Transverse colon (tissue), 4 donors: ENCODE data around the gene SLIT1. TPM values are rescaled to one million over a fixed set of nuclear protein-coding genes. Genes with fewer than 3 reads are reported as not detected.

Source experiments
- DNase-seq: peaks from one replicate; pipeline ENCODE4 v3.0.0-alpha.2; 2019
- H3K27ac ChIP-seq, 4 donors: fragments of 200-600 bp; sonication (generic); 2 replicates each; pipeline ENCODE4 v1.5.1; 2016 to 2018; ENCODE audit warnings: inconsistent platforms in 4 of 4
- H3K27me3 ChIP-seq: fragments of 200-600 bp; sonication (generic); 2 replicates; pipeline ENCODE4 v1.5.1; 2017; ENCODE audit warnings: inconsistent platforms
- H3K36me3 ChIP-seq, 4 donors: fragments of 200-600 bp; sonication (generic); 2 replicates each; pipeline ENCODE4 v1.5.1; 2017 to 2019; ENCODE audit warnings: inconsistent platforms in 4 of 4
- H3K4me1 ChIP-seq, 4 donors: fragments of 200-600 bp; sonication (generic); 2 replicates each; pipeline ENCODE4 v1.5.1; 2017 to 2020; ENCODE audit warnings: inconsistent platforms in 4 of 4
- H3K4me3 ChIP-seq, 4 donors: fragments of 200-600 bp; sonication (generic); 1 replicate in 1 of 4; 2 replicates in 3 of 4; pipeline versions ENCODE4 v1.5.1 to v1.6.1; 2017 to 2019; ENCODE audit warnings: inconsistent platforms in 4 of 4
- H3K9me3 ChIP-seq, 2 donors: fragments of 200-600 bp; sonication (generic); 2 replicates each; pipeline ENCODE4 v1.5.1; 2017 to 2019; ENCODE audit warnings: inconsistent platforms in 2 of 2
- EP300 ChIP-seq: sonication (generic); formaldehyde crosslinking; IDR thresholded peaks from one replicate; pipeline ENCODE4 v1.6.1; 2017; ENCODE audit warnings: antibody characterized with exemption, low read depth
- POLR2A ChIP-seq: fragments of 450-650 bp; IDR thresholded peaks from one replicate; pipeline ENCODE4 v1.6.1; 2016; ENCODE audit warnings: antibody characterized with exemption, mild to moderate bottlenecking, moderate library complexity
- POLR2AphosphoS5 ChIP-seq, 3 donors: sonication (generic); formaldehyde crosslinking; IDR thresholded peaks; one replicate each; pipeline ENCODE4 v1.6.1; 2016; ENCODE audit warnings: antibody characterized with exemption in 3 of 3
- WGBS, 2 donors: methylation state at CpG; one replicate each; pipeline ENCODE4 v1.1.5; 2018; ENCODE audit warnings: low coverage in 1 of 2; 5-methylcytosine and 5-hydroxymethylcytosine counted together
- in situ Hi-C, 4 donors: fragments of 200-750 bp; cut with MboI; loops; one replicate each; pipeline versions ENCODE4 v1.15.0 to v1.15.1; 2017; ENCODE audit warnings: low sequenced_read_pairs in 3 of 4, low pct_ligation_motif_present in 1 of 4, low pct_unique_long_range_greater_than_20kb in 1 of 4
- intact Hi-C: fragments of 100-400 bp; cut with DNase I; formaldehyde crosslinking; loops from one replicate; pipeline ENCODE4 v1.15.1; 2023; ENCODE audit warnings: low total_unique reads
- total RNA-seq, 4 donors: library from RNA; depleted of rRNA; stranded (reverse); fragments of >200 nt; gene quantifications; one replicate each; pipeline ENCODE4 v1.1.0, GENCODE V29; 2016
- TF ChIP-seq, protein P1 (sequence below), 5 experiments: fragments of 200-600 bp in 3 of 5; fragments of 450-650 bp in 2 of 5; sonication (generic) in 3 of 5; IDR thresholded peaks; 1 replicate in 2 of 5; 2 replicates in 3 of 5; pipeline ENCODE4 v1.5.1; 2016 to 2017; ENCODE audit warnings: antibody characterized with exemption in 5 of 5, inconsistent platforms in 3 of 5, mild to moderate bottlenecking in 2 of 5, moderate library complexity in 1 of 5

The SLIT1 gene
- total RNA-seq, 4 donors from 2014 or later: 0.27 to 1.9 (median 0.32) TPM; not detected in 1

DNA sequence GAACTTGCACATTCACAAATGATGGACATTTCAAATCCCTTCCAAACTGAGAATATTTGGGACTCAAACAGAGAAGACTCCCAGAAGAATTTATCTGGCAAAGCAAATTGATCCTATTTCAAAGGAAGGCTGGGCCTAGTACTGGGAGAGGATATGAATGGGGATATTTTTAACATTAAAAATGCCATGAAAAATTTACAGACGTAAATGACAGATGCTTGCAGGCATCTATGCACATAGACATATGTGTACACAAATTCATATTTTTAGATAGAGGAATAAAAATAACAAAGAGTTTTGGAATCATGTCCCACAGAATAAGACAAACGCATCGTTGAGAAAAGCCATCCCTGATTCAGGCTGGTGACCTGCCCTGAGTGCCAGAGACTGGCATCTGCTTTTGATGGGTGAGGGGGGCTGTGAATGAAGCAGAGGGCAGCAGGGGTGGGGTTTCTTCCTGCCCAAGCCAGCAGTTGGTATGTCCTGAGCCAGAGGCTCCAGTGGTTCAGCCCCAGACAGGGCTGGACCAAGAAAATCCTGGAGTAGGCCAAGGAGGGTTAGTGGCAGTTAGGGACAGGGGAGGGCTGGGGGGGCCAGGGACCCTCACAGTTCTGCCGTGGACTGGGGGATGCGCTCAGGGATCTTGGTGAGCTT lies 138.5 kb downstream of the SLIT1 start:
- whole genome bisulfite sequencing, 2 donors: 86 to 90% methylated on average over 3 to 5 of the region's 5 CpGs

DNA sequence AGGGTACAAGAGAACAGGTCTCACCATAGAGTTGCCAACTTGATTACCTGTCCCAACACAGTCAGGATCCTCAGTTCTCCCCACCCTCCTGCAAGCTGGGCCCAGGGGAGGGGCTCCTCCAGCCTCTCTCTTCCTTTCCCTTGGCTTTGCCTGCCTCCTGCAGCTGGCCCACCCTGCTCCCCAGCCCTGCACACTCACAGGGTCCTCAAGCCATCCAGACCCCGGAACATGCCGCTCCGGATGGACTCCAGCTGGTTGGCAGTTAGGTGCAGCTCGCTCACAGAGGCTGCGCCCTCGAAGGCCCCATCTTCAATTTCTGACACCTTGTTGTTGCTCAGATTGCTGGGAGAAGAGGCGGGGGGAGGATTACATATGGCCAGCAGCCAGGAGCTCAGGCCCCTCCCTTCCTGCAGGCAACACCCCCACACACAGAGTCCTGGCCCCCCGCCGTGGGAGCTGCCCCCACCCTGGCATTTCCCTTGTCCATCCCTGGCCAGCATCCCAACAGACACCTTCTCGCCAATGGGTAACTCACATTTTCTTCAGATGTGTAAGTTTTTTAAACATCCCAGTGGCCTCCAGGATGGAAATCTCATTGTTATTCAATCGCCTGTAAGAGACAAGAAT lies 139.2 kb downstream of the SLIT1 start:
- intact Hi-C loops: no loop called here
- 71 to 85% methylated on average over 1 to 11 of the region's 11 CpGs for WGBS, 2 donors
- peaks cover 3% of the 10 kb centered on the region for H3K27me3 ChIP-seq
- no peaks in the 10 kb centered on the region for H3K4me1 ChIP-seq
- no peak overlapping the region for H3K27ac ChIP-seq
- H3K9me3 ChIP-seq: no peaks in the 10 kb centered on the region
- no peak overlapping the region for H3K4me3 ChIP-seq
- TF ChIP-seq, protein P1, sequence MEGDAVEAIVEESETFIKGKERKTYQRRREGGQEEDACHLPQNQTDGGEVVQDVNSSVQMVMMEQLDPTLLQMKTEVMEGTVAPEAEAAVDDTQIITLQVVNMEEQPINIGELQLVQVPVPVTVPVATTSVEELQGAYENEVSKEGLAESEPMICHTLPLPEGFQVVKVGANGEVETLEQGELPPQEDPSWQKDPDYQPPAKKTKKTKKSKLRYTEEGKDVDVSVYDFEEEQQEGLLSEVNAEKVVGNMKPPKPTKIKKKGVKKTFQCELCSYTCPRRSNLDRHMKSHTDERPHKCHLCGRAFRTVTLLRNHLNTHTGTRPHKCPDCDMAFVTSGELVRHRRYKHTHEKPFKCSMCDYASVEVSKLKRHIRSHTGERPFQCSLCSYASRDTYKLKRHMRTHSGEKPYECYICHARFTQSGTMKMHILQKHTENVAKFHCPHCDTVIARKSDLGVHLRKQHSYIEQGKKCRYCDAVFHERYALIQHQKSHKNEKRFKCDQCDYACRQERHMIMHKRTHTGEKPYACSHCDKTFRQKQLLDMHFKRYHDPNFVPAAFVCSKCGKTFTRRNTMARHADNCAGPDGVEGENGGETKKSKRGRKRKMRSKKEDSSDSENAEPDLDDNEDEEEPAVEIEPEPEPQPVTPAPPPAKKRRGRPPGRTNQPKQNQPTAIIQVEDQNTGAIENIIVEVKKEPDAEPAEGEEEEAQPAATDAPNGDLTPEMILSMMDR (IDR thresholded peaks at IDR 0.05): no peak
- TF ChIP-seq POLR2AphosphoS5 (IDR thresholded peaks at IDR 0.05) (no peak), EP300 (no peak), POLR2A (no peak)
- no peaks in the 10 kb centered on the region for H3K36me3 ChIP-seq
- in situ Hi-C loops: loop anchor here in 2 of 4 donors (25.0 kb wide), 2 partner anchors 284 to 634 kb away; no protein-coding TSS in a partner anchor
- no peak for DNase-seq

More for the DNA sequence above, 138.5 kb downstream of the SLIT1 start:
- in situ Hi-C loops: loop anchor here in 2 of 4 donors (25.0 kb wide), 2 partner anchors 285 to 635 kb away; no protein-coding TSS in a partner anchor
- no peak for DNase-seq
- H3K9me3 ChIP-seq: no peaks in the 10 kb centered on the region
- no peaks in the 10 kb centered on the region for H3K36me3 ChIP-seq
- H3K4me3 ChIP-seq: no peak overlapping the region
- no peak overlapping the region for H3K27ac ChIP-seq
- intact Hi-C loops: no loop called here
- H3K4me1 ChIP-seq: no peaks in the 10 kb centered on the region
- peaks cover 3% of the 10 kb centered on the region for H3K27me3 ChIP-seq
- TF ChIP-seq POLR2A (no peak), POLR2AphosphoS5 (IDR thresholded peaks at IDR 0.05) (no peak), EP300 (no peak)
- TF ChIP-seq, protein P1 (IDR thresholded peaks at IDR 0.05): no peak

DNA sequence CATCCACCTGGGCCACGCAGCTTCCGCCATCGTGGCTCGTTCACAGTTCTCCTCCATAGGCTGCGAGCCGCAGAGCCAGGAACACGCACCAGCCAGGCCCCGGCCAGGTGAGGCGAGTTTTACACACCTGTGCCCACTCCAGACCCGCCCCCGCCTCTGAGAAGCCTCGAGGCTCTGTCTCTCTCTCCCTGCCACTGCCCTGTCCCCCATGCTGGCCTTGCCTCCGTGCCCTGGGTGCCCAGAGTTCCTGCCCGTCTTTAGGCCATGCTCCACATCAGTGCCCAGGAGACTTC lies 142.2 kb downstream of the SLIT1 start:
- Histone ChIP-seq H3K4me3 (no peak overlapping the region), H3K36me3 (no peaks in the 10 kb centered on the region), H3K27me3 (no peaks in the 10 kb centered on the region), H3K9me3 (no peaks in the 10 kb centered on the region), H3K4me1 (no peaks in the 10 kb centered on the region), H3K27ac (no peak overlapping the region)
- TF ChIP-seq, protein P1 (IDR thresholded peaks at IDR 0.05): no peak
- TF ChIP-seq EP300 (no peak), POLR2A (no peak), POLR2AphosphoS5 (IDR thresholded peaks at IDR 0.05) (no peak)
- DNase-seq: no peak
- 77% methylated on average over 12 of the region's 14 CpGs; no CpG with 5 or more reads in 1 of the 2 donors for WGBS, 2 donors
- in situ Hi-C loops (loop anchor here in 2 of 4 donors (25.0 kb wide), 2 partner anchors 281 to 631 kb away; no protein-coding TSS in a partner anchor), intact Hi-C loops (no loop called here)

DNA sequence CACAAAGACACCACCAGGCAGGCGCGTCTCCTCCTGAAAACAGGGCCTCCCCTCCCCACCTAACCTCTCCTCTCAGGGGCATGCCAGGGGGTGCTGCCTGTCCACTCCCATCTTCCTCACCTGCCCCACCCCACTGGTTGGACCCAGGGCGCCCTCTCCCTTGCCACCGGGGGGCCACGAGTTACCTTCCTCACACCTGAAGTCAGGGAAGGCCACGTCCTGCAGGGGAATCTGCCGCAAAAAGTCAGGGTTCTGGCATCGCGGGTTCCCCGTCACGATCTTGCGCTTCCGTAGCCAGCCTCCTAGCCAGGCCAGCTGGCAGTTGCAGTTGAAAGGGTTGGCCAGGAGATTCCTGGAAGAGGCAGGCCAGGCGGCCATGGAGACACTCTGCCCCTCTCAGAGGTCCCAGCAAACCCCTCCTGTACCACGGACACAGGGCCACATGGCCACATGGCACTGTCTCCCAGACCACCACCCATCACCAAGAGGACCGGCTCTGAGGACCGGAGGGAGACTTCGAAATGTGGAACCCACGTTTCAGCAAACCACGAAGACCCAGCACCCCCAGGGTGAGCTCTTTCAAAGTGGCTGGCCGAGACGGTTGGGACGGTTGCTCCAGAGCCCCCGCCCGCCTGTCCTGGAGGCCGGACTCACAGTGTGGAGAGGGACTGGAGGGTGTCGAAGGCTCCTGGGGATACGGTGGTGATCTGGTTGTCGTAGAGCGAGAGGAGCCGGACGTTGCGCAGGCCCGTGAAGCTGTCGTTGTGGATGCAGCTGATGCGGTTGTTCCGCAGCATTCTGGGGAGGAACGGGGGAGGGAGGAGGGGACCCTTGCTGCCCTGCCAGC lies 142.8 kb downstream of the SLIT1 start:
- intact Hi-C loops (no loop called here), in situ Hi-C loops (loop anchor here in 2 of 4 donors (25.0 kb wide), 2 partner anchors 281 to 631 kb away; no protein-coding TSS in a partner anchor)
- Histone ChIP-seq H3K36me3 (no peaks in the 10 kb centered on the region), H3K4me1 (peaks cover 0 to 3% (median 1%) of the 10 kb centered on the region in 4 donors), H3K27ac (no peak overlapping the region), H3K4me3 (no peak overlapping the region), H3K27me3 (no peaks in the 10 kb centered on the region), H3K9me3 (no peaks in the 10 kb centered on the region)
- TF ChIP-seq POLR2A (no peak), POLR2AphosphoS5 (IDR thresholded peaks at IDR 0.05) (no peak), EP300 (no peak)
- TF ChIP-seq, protein P1 (IDR thresholded peaks at IDR 0.05): no peak
- WGBS, 2 donors: 92% methylated on average over 38 of the region's 38 CpGs; no CpG with 5 or more reads in 1 of the 2 donors
- DNase-seq: no peak
